HuH-7.5 (cell line): ENCODE results near the gene FOXP1.

Source experiments
- DNase-seq: peaks from one replicate; pipeline ENCODE4 v3.0.0; 2011; ENCODE audit warnings: low spot score

The FOXP1 gene

DNA sequence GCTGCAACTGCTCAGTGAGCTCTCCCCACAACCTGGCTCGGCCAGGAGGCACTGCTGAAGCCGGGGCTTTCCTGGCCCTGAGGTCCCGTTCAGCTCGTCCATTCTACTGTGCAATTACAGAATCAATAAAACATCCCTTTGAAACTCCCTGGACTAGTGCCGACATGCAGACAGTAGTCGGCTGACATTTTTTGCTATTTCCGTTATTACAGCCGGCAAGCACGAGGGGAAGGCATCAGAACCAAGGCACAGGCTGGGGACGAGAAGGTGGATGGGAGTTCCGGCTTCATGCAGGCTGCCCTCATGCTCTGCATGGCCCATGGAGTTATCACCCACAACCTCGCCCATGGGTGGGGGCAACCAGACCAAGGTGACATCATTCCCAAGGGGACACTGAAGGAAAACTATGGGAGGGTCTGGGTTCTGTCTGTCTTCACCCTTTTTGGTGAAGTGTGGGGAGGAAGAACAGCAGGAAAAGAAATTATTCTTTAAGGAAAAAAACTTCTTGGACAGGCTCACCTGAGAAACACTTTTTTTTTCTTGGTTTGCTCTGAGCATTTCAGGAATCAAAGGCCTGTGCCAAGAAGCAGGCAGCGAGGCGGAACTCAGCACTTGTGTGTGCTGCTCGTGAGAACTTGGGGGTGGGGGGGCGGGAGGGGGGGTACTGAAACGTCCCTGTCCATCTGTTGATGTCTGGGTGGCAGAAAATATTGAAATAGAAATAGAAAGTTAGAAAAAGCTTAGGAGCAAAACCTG lies 154.5 kb downstream of the FOXP1 start:
- no peak for DNase-seq

- no peak for DNase-seq
Measured at GRCh38 chr3:71425491-71426071, 157.9 kb downstream of the FOXP1 start.

DNA sequence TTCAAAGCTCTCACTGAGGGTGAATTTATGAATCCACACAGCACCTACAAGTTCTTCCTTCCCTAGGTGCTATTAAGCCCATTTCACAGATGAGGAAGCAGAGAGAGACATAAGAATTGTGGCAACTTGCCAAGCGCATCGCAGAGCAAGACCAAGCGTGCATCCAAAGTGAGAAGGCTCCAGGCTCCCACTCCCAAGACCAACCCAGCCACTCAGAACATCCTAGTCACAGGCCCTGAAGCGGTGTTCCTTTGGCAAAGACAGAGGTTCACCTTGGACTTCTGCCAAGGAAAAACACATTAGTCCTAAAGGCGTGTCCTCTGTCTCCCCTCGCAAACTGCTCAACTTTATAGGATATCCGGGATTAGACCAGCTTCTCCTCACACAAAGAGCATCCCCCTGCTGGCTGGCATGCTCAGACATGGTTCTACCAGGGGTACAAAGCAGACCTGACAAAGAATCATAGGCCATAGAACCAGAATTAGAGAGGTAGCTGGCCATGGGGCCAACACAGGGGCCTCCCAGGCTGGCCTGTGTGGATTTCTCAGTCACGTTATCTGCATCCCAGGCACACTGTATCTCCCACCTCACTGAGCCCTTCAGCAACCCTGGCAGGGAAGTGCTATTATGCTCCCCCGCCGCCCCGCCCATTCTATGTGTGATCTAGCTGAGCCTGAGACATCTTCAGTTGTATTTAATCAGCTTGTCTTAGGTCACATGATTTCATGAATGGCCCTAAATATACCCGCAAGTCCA lies 160.2 kb downstream of the FOXP1 start:
- DNase-seq, result no peak

GRCh38 chr3:71421820-71422566 lies 161.5 kb downstream of the FOXP1 start:
- DNase-seq, result no peak

DNA sequence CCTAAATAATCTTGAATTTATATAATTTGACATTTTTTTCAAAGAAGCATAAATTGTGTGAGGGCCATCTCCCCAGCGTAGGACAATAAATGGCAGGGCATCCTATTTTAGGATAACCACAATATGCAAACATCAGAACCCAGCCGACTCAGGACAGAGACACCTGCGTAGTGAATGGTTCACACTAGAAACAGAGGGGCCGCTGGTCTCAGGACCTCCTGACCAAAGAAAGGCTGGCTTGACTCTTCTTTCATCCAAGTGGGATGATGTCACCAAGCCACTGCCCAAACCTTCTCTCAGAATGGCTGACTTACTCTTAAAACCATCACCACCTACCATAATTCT lies 162.1 kb downstream of the FOXP1 start:
- DNase-seq, result no peak

- DNase-seq, result no peak
Measured at GRCh38 chr3:71419369-71419768, 164.2 kb downstream of the FOXP1 start.

DNA sequence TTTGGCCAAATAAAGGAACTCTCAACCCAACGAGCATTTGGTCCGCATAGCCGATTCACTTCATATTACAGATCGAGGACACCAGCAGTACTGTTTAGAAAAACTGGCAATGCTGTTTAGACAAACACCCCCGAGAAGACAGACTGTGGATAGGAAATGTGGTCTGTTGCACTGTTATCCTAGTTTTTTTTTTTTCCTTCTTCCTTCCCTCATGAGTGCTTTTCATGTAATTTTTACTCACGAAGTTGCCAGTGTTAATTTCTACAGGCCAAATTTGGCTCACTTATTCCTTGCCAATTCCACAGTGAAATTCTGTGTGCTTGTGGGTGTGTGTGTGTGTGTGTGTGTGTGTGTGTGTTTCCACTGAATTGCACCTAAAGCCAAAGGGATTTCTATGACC lies 165.7 kb downstream of the FOXP1 start:
- no peak for DNase-seq

- no peak for DNase-seq
Measured at GRCh38 chr3:71416876-71417275, 166.7 kb downstream of the FOXP1 start.

- DNase-seq, result no peak
Measured at GRCh38 chr3:71415681-71416122, 167.8 kb downstream of the FOXP1 start.

- no peak for DNase-seq
Measured at GRCh38 chr3:71414189-71414927, 169.2 kb downstream of the FOXP1 start.

DNA sequence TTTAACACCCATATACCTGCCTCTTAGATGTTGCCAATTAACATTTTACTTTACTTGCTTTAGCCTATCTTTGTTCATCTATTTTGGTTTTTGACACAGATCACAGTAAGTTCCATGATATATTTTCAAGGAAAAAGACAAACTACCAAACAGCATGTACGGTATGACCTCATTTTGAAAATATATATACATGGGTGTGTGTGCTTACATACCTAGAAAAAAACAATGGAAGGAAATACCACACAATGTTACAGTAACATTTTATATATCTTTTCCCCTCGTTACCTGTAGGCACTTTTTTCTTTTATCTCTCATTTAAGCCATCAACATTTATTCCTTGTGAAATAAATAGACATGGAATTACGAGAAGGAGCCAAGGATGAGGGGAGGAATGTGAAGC lies 170.0 kb downstream of the FOXP1 start:
- DNase-seq, result no peak

GRCh38 chr3:71409352-71409751 lies 174.2 kb downstream of the FOXP1 start:
- DNase-seq, result no peak

DNA sequence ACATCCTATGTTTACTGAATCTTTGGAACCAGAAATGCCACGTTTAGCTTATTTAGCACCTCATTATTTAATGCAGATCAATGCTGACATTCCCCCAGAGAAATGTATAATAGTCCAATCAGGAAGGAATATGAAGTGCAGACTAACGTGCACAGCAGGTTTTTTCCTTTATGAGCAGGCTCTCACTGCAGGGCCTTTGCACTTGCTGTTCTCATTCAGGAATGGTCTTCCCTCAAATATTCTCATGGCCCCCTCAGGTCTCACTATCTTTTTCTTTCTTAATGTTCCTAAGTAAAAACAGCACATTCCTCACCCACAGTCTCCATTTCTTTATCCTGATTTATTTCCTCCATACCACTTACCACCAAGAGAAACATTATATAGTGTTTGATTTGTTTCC lies 174.6 kb downstream of the FOXP1 start:
- no peak for DNase-seq

- DNase-seq, result no peak
Measured at GRCh38 chr3:71407823-71408222, 175.7 kb downstream of the FOXP1 start.

GRCh38 chr3:71406972-71407810 lies 176.3 kb downstream of the FOXP1 start:
- no peak for DNase-seq

GRCh38 chr3:71402911-71403310 lies 180.6 kb downstream of the FOXP1 start:
- DNase-seq, result no peak

- no peak for DNase-seq
Measured at GRCh38 chr3:71402280-71402679, 181.2 kb downstream of the FOXP1 start.

DNA sequence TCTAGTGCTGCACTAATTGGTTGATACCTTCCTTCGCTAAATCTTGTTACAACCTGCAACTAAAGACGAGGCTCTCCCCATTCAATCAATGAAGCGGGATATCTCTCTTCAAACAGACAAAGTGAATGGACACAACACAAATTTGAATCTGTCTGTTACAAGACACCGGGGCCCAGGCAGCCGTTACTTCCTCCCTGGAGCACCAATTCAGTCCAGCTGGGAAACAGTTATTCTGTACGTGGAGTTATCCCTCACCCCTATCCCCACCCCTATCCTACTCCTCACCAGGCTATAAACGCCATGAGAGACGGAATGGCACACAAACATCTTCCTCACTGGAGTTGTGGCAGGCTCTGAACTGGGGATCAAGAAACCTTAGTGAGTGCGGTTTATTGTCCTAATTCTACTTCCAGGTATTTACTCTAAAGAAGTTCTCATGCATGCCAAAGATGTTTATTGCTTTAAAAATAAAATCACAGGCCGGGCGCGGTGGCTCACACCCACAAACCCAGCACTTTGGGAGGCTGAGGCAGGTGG lies 181.8 kb downstream of the FOXP1 start:
- DNase-seq, result no peak

GRCh38 chr3:71400986-71401451 lies 182.5 kb downstream of the FOXP1 start:
- DNase-seq, result no peak

DNA sequence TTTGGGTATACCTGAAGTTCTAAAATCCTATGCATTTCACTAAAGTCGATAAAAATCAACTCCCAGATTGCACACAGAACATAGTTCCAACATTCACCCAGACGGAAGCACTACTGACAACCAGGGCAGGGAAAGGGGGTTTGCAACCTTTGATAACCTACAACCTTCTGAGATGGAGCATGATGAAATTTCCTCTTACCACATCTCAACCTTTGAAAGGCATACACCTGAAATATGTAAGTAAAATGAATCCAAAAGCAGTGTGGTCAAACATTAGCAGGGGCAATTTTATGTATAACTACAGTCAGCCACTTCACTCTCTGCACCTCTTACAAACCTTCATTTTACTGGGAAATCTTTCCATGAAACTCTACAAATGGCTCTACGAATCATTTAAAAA lies 184.1 kb downstream of the FOXP1 start:
- DNase-seq, result no peak
